Naive B cell (primary cell): Measurements from ENCODE around the gene CYREN. TPM values are rescaled to one million over a fixed set of nuclear protein-coding genes. Genes with fewer than 3 reads are reported as not detected.

ENCODE experiments used
- ATAC-seq, 2 donors: fragments of 150-1000 bp; cut with Tn5 transposase; 2 replicates each; pipeline ENCODE4 v1.10.0; 2021; ENCODE audit warnings: low read depth in 2 of 2, mild to moderate bottlenecking in 2 of 2, moderate library complexity in 2 of 2
- DNase-seq: peaks from one replicate; pipeline ENCODE4 v3.0.0; 2022
- H3K27ac Mint-ChIP-seq, 6 donors: one replicate each; pipeline ENCODE4 v1.8.0; 2020 to 2022; ENCODE audit warnings: mild to moderate bottlenecking in 6 of 6, mixed read lengths in 6 of 6, moderate library complexity in 5 of 6, inconsistent platforms in 2 of 6
- H3K27me3 Mint-ChIP-seq, 3 donors: one replicate each; pipeline ENCODE4 v1.8.0; 2021 to 2022; ENCODE audit warnings: mixed read lengths in 3 of 3, mild to moderate bottlenecking in 1 of 3
- H3K36me3 Mint-ChIP-seq, 2 donors: one replicate each; pipeline ENCODE4 v1.8.0; 2020 to 2022; ENCODE audit warnings: mixed read lengths in 2 of 2, inconsistent platforms in 1 of 2, mild to moderate bottlenecking in 1 of 2
- H3K4me1 Mint-ChIP-seq, 3 donors: one replicate each; pipeline ENCODE4 v1.8.0; 2020 to 2022; ENCODE audit warnings: mixed read lengths in 3 of 3, inconsistent platforms in 1 of 3, mild to moderate bottlenecking in 1 of 3, moderate library complexity in 1 of 3
- H3K4me3 Mint-ChIP-seq, 8 donors: one replicate each; pipeline ENCODE4 v1.8.0; 2020 to 2022; ENCODE audit warnings: mild to moderate bottlenecking in 8 of 8, mixed read lengths in 8 of 8, moderate library complexity in 8 of 8, inconsistent platforms in 2 of 8
- H3K9me3 Mint-ChIP-seq, 7 donors: one replicate each; pipeline ENCODE4 v1.8.0; 2020 to 2022; ENCODE audit warnings: mixed read lengths in 7 of 7, mild to moderate bottlenecking in 5 of 7, inconsistent platforms in 2 of 7, moderate library complexity in 1 of 7
- polyA plus RNA-seq, 6 donors: library from polyadenylated mRNA; unstranded; fragments of 300-500 nt; fragmentation: Illumina TruSeq; gene quantifications; one replicate each; pipeline ENCODE4 v1.2.3, GENCODE V29; 2021; ENCODE audit warnings: low read depth in 6 of 6

CYREN gene
- polyA plus RNA-seq, 6 donors from 2014 or later, result 35.4 to 64.0 (median 48.9) TPM

DNA sequence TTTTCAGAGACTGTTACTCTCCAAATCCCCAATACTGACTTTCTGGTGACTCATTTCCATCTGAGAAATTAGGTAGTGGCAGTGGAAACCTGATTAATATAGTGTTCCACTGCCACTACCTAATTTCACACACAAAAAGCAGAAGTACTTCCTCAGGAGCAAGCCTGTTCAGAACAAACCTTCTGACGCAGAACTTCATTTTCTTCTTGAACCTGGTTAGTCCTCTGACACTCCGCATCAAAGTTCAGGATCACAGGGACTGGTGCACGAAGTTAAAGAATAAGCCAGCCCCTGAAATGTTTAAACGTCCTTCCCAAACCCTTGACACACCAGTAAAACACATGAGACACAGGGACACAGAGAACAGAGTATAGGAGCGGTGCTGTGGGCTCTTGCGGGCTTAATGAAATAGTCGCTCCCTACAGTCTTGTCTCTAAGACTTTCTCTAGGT, 36.5 kb upstream of the CYREN start:
- Mint-ChIP-seq H3K27ac (peak overlapping the region; percentile 10 to 82 (median 64)), H3K27me3 (no peaks in the 10 kb centered on the region), H3K4me1 (peaks cover 32 to 65% (median 56%) of the 10 kb centered on the region in 3 donors), H3K36me3 (peaks cover 9 to 14% of the 10 kb centered on the region in 2 donors), H3K4me3 (peak overlapping the region; percentile 34 to 98 (median 58)), H3K9me3 (no peaks in the 10 kb centered on the region)
- DNase-seq (peak; percentile 22), ATAC-seq (no peak)

DNA sequence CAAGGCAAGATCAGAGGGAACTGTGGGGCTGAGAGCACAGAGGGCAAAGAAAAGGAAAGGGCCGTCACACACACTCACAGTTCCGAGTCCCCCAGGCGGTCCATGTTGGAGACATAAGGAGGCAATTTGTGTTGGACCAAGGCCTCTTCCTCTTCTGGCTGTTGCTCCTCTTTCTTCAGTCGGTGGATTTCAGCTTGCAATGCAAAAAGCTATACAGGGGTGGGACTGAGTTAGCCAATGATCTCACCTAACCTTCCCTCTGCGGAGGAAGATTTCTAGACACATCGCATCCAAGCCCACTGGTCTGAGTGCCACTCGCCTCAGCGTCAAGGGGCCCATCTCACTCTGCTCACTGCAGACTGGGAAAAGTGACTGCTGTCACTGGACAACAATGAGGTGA, 35.3 kb upstream of the CYREN start:
- ATAC-seq, result no peak
- Mint-ChIP-seq H3K9me3 (no peaks in the 10 kb centered on the region), H3K27ac (no peak overlapping the region), H3K36me3 (peaks cover 17 to 21% of the 10 kb centered on the region in 2 donors), H3K4me3 (peak overlapping the region in 1 of 8 donors; percentile 4), H3K4me1 (peaks cover 29 to 65% (median 56%) of the 10 kb centered on the region in 3 donors), H3K27me3 (no peaks in the 10 kb centered on the region)
- no peak for DNase-seq

DNA sequence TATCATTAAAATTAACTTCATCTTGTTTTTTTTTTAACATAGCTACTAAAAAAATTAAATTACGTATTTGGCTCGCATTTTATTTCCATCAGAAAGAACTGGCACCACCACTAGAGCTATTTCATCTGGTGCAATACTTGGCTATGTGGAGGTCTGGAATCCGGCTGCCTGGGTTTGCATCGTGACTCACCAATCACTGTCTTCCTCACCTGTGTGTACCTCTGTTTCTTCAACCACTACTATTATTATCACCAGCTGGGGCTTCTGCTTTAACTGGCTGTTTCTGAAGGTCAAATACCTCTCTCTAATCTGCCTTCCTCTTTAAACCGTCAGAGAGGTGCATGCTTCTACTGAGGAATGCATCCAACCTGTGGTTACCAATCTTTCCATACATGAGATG, 34.4 kb upstream of the CYREN start:
- ATAC-seq, result no peak
- peak overlapping the region in 1 of 6 donors; percentile 82 for H3K27ac Mint-ChIP-seq
- H3K4me3 Mint-ChIP-seq, result peak overlapping the region in 1 of 8 donors; percentile 50
- no peak for DNase-seq
- peaks cover 19 to 21% of the 10 kb centered on the region in 2 donors for H3K36me3 Mint-ChIP-seq
- peaks cover 29 to 55% (median 47%) of the 10 kb centered on the region in 3 donors for H3K4me1 Mint-ChIP-seq
- no peaks in the 10 kb centered on the region for H3K9me3 Mint-ChIP-seq
- no peaks in the 10 kb centered on the region for H3K27me3 Mint-ChIP-seq

GRCh38 chr7:135204341-135204749, 33.8 kb upstream of the CYREN start:
- ATAC-seq (no peak), DNase-seq (no peak)
- H3K27me3 Mint-ChIP-seq, result no peaks in the 10 kb centered on the region
- peaks cover 21 to 22% of the 10 kb centered on the region in 2 donors for H3K36me3 Mint-ChIP-seq
- H3K4me1 Mint-ChIP-seq, result peaks cover 29 to 53% (median 42%) of the 10 kb centered on the region in 3 donors
- H3K4me3 Mint-ChIP-seq, result peak overlapping the region in 1 of 8 donors; percentile 53
- H3K27ac Mint-ChIP-seq, result no peak overlapping the region
- no peaks in the 10 kb centered on the region for H3K9me3 Mint-ChIP-seq

GRCh38 chr7:135201350-135201749, 30.8 kb upstream of the CYREN start:
- Mint-ChIP-seq H3K4me3 (no peak overlapping the region), H3K36me3 (peaks cover 26 to 34% of the 10 kb centered on the region in 2 donors), H3K27ac (no peak overlapping the region), H3K9me3 (no peaks in the 10 kb centered on the region), H3K4me1 (peaks cover 8 to 25% (median 21%) of the 10 kb centered on the region in 3 donors), H3K27me3 (no peaks in the 10 kb centered on the region)
- DNase-seq, result no peak
- ATAC-seq, result no peak

DNA sequence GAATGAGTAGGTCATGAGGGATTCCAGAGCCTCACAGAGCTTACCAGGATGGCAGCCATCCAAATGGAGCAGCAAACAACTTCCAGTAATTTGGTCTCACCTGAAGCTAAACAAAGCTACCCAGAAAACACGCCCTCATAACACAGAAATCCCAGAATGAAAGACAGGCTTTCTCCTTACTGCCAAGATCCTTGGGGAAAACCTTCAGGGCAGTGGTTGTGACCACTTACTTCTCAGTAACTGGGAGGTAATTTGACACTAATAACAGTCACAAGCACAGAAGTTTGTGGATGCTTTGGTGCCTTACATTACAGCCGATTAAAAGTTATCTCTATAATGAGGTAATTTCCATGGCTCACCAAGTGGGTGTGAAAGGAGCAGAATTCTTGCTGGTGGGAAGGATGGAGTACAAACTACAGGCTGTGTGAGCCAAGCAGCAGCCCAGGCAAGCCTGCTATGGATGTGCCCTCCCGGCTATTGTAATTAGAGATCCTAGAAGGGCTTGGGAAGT, 30.4 kb upstream of the CYREN start:
- peaks cover 8 to 20% (median 16%) of the 10 kb centered on the region in 3 donors for H3K4me1 Mint-ChIP-seq
- H3K9me3 Mint-ChIP-seq, result no peaks in the 10 kb centered on the region
- H3K4me3 Mint-ChIP-seq, result no peak overlapping the region
- DNase-seq, result no peak
- no peaks in the 10 kb centered on the region for H3K27me3 Mint-ChIP-seq
- H3K27ac Mint-ChIP-seq, result peak overlapping the region in 1 of 6 donors; percentile 60
- peaks cover 26 to 38% of the 10 kb centered on the region in 2 donors for H3K36me3 Mint-ChIP-seq
- no peak for ATAC-seq

GRCh38 chr7:135199439-135199838, 28.9 kb upstream of the CYREN start:
- H3K27me3 Mint-ChIP-seq, result no peaks in the 10 kb centered on the region
- DNase-seq (no peak), ATAC-seq (no peak)
- H3K27ac Mint-ChIP-seq, result no peak overlapping the region
- no peaks in the 10 kb centered on the region for H3K9me3 Mint-ChIP-seq
- peaks cover 29 to 30% of the 10 kb centered on the region in 2 donors for H3K36me3 Mint-ChIP-seq
- H3K4me3 Mint-ChIP-seq, result no peak overlapping the region
- H3K4me1 Mint-ChIP-seq, result peaks cover 2 to 10% (median 7%) of the 10 kb centered on the region in 3 donors

- Mint-ChIP-seq H3K4me1 (peaks cover 3 to 10% (median 4%) of the 10 kb centered on the region in 3 donors), H3K9me3 (no peaks in the 10 kb centered on the region), H3K4me3 (no peak overlapping the region), H3K27me3 (no peaks in the 10 kb centered on the region), H3K27ac (no peak overlapping the region), H3K36me3 (peaks cover 36 to 38% of the 10 kb centered on the region in 2 donors)
- no peak for DNase-seq
- ATAC-seq, result no peak
These were observed 27.6 kb upstream of the CYREN start for GRCh38 chr7:135197906-135198655.

- no peaks in the 10 kb centered on the region for H3K27me3 Mint-ChIP-seq
- no peaks in the 10 kb centered on the region for H3K9me3 Mint-ChIP-seq
- no peak overlapping the region for H3K27ac Mint-ChIP-seq
- DNase-seq (no peak), ATAC-seq (no peak)
- peaks cover 41 to 44% of the 10 kb centered on the region in 2 donors for H3K36me3 Mint-ChIP-seq
- peaks cover 3 to 11% (median 4%) of the 10 kb centered on the region in 3 donors for H3K4me1 Mint-ChIP-seq
- H3K4me3 Mint-ChIP-seq, result no peak overlapping the region
These were observed 26.8 kb upstream of the CYREN start for GRCh38 chr7:135197343-135197742.

GRCh38 chr7:135195968-135196629, 25.6 kb upstream of the CYREN start:
- Mint-ChIP-seq H3K27me3 (no peaks in the 10 kb centered on the region), H3K9me3 (no peaks in the 10 kb centered on the region), H3K36me3 (peaks cover 37 to 43% of the 10 kb centered on the region in 2 donors), H3K4me1 (peaks cover 3 to 11% (median 4%) of the 10 kb centered on the region in 3 donors), H3K4me3 (no peak overlapping the region), H3K27ac (no peak overlapping the region)
- DNase-seq (no peak), ATAC-seq (no peak)

GRCh38 chr7:135195156-135195555, 24.6 kb upstream of the CYREN start:
- no peaks in the 10 kb centered on the region for H3K27me3 Mint-ChIP-seq
- H3K27ac Mint-ChIP-seq, result peak overlapping the region in 2 of 6 donors; percentile 20 to 82
- ATAC-seq, result no peak
- no peak for DNase-seq
- H3K9me3 Mint-ChIP-seq, result no peaks in the 10 kb centered on the region
- H3K36me3 Mint-ChIP-seq, result peaks cover 42 to 52% of the 10 kb centered on the region in 2 donors
- peaks cover 3 to 11% (median 4%) of the 10 kb centered on the region in 3 donors for H3K4me1 Mint-ChIP-seq
- H3K4me3 Mint-ChIP-seq, result peak overlapping the region in 1 of 8 donors; percentile 11

DNA sequence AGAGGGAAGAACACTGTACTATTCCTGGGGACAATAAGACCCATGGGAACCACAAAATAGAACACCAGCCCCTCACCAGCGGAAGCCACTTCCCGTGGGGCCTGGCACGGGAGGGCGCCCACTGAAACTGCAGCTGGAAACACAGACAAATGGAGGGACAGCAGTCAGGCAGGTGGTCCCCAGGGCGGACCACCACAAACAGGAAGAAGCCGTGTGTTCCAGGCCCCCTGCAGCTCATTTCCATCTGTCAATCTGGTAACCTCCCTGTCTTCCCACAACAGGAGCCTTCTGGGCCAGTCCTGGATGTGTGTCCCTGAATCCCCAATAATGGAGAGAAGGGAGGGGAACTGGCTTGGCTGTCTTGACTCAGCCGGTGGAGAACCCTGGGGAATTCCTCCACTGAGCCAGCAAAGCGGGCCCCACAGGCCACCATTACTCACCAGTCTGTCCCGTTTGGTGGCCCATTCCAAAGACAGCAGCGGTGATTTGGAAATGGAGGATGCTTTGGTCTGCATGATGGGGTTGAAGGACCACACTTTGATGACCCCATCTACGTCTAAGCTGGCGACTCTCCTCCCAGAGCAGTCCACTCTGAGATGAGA, 24.1 kb upstream of the CYREN start:
- peaks cover 3 to 11% (median 4%) of the 10 kb centered on the region in 3 donors for H3K4me1 Mint-ChIP-seq
- H3K27ac Mint-ChIP-seq, result peak overlapping the region in 1 of 6 donors; percentile 63
- no peaks in the 10 kb centered on the region for H3K9me3 Mint-ChIP-seq
- H3K27me3 Mint-ChIP-seq, result no peaks in the 10 kb centered on the region
- peaks cover 40 to 55% of the 10 kb centered on the region in 2 donors for H3K36me3 Mint-ChIP-seq
- no peak overlapping the region for H3K4me3 Mint-ChIP-seq
- ATAC-seq (no peak), DNase-seq (no peak)

DNA sequence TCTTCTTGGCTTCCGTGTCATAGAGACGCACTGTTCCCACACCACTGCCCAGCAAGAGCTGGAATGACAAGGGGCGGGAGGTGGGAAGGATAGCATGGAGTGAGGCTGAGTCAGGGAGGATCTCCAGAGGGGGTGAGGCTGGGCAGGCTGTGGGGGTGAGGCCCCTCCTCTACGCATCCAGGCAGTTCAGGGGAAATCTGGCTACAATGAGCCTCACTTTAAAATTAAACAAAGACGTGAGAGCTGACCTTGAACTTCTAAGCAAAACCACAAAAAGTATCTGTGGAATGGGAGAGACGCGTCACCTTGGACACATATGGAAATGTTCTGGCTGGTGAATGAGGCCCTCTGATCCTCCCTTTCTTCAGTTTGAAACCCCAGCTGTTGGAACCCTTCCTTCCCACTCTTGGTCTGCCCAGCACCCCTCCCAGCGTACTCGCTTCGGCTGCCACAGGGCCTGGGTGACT, 23.1 kb upstream of the CYREN start:
- DNase-seq, result no peak
- no peaks in the 10 kb centered on the region for H3K9me3 Mint-ChIP-seq
- peaks cover 41 to 55% of the 10 kb centered on the region in 2 donors for H3K36me3 Mint-ChIP-seq
- peak overlapping the region in 1 of 6 donors; percentile 79 for H3K27ac Mint-ChIP-seq
- H3K4me1 Mint-ChIP-seq, result peaks cover 7 to 11% (median 7%) of the 10 kb centered on the region in 3 donors
- H3K27me3 Mint-ChIP-seq, result no peaks in the 10 kb centered on the region
- H3K4me3 Mint-ChIP-seq, result no peak overlapping the region
- ATAC-seq, result no peak
